SU-DHL-6 (cell line): Measurements from ENCODE around the gene ESYT1.

Source experiments
- EZH2phosphoT487 ChIP-seq: fragments of 200-600 bp; sonication (generic), shearing (Covaris generic); conservative IDR thresholded peaks from 2 replicates; pipeline ENCODE4 v1.6.1; 2018; ENCODE audit warnings: mild to moderate bottlenecking, antibody characterized with exemption, low read length, moderate library complexity, mixed read lengths
- TF ChIP-seq, protein P1 (sequence below): fragments of 200-600 bp; sonication (generic); IDR thresholded peaks from one replicate; pipeline ENCODE4 v1.5.1; 2017; ENCODE audit warnings: antibody characterized with exemption, mild to moderate bottlenecking, low read length, moderate library complexity; ENCODE audit not compliant: insufficient read depth, poor library complexity, severe bottlenecking

- TF ChIP-seq, protein P1, sequence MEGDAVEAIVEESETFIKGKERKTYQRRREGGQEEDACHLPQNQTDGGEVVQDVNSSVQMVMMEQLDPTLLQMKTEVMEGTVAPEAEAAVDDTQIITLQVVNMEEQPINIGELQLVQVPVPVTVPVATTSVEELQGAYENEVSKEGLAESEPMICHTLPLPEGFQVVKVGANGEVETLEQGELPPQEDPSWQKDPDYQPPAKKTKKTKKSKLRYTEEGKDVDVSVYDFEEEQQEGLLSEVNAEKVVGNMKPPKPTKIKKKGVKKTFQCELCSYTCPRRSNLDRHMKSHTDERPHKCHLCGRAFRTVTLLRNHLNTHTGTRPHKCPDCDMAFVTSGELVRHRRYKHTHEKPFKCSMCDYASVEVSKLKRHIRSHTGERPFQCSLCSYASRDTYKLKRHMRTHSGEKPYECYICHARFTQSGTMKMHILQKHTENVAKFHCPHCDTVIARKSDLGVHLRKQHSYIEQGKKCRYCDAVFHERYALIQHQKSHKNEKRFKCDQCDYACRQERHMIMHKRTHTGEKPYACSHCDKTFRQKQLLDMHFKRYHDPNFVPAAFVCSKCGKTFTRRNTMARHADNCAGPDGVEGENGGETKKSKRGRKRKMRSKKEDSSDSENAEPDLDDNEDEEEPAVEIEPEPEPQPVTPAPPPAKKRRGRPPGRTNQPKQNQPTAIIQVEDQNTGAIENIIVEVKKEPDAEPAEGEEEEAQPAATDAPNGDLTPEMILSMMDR = no peak
- no peak for TF ChIP-seq EZH2phosphoT487
These were observed 12.7 kb upstream of the ESYT1 start for GRCh38 chr12:56115329-56115728.
